Neural progenitor cell (in vitro differentiated cells): ENCODE measurements around the gene SNX13. TPM values are rescaled to one million over a fixed set of nuclear protein-coding genes. Genes with fewer than 3 reads are reported as not detected.

Experiments
- DNase-seq: peaks from one replicate; pipeline ENCODE4 v3.0.0-alpha.2; 2016; ENCODE audit warnings: low spot score
- H2AFZ ChIP-seq: fragments of 200-600 bp; sonication (generic); replicated peaks from 2 replicates; pipeline ENCODE4 v1.6.1; 2016; ENCODE audit warnings: antibody characterized with exemption
- H3F3A ChIP-seq: fragments of 200-600 bp; sonication (generic); 2 replicates; pipeline ENCODE4 v1.6.1; 2016; ENCODE audit warnings: antibody characterized with exemption, low read depth
- H3K27ac ChIP-seq: fragments of 200-600 bp; sonication (generic); 2 replicates; pipeline ENCODE4 v1.5.1; 2016; ENCODE audit warnings: mild to moderate bottlenecking
- H3K27me3 ChIP-seq: fragments of 200-600 bp; sonication (generic); 2 replicates; pipeline ENCODE4 v1.6.1; 2016; ENCODE audit warnings: mild to moderate bottlenecking, moderate library complexity
- H3K36me3 ChIP-seq: fragments of 200-600 bp; sonication (generic); 2 replicates; pipeline ENCODE4 v1.5.1; 2016
- H3K4me1 ChIP-seq: fragments of 200-600 bp; sonication (generic); 2 replicates; pipeline ENCODE4 v1.6.1; 2016; ENCODE audit warnings: mixed run types
- H3K4me2 ChIP-seq: fragments of 200-600 bp; sonication (generic); 2 replicates; pipeline ENCODE4 v1.6.1; 2016
- H3K4me3 ChIP-seq: fragments of 200-600 bp; sonication (generic); 2 replicates; pipeline ENCODE4 v1.5.1; 2016
- H3K79me2 ChIP-seq: fragments of 200-600 bp; sonication (generic); 2 replicates; pipeline ENCODE4 v1.6.1; 2016; ENCODE audit warnings: low read depth
- H3K9ac ChIP-seq: fragments of 200-600 bp; sonication (generic); 2 replicates; pipeline ENCODE4 v1.6.1; 2016
- H3K9me3 ChIP-seq: fragments of 200-600 bp; sonication (generic); 2 replicates; pipeline ENCODE4 v1.5.1; 2016; ENCODE audit warnings: low read depth
- H4K20me1 ChIP-seq: fragments of 200-600 bp; sonication (generic); 2 replicates; pipeline ENCODE4 v1.6.1; 2016; ENCODE audit warnings: low read depth
- H3K27ac Mint-ChIP-seq: 3 replicates; pipeline ENCODE4 v1.8.0; 2021; ENCODE audit warnings: mixed read lengths
- H3K27me3 Mint-ChIP-seq: 2 replicates; pipeline ENCODE4 v1.8.0; 2022; ENCODE audit warnings: low read depth, mild to moderate bottlenecking, inconsistent platforms, moderate library complexity, mixed read lengths; ENCODE audit not compliant: insufficient read depth
- H3K36me3 Mint-ChIP-seq: 3 replicates; pipeline ENCODE4 v1.8.0; 2021; ENCODE audit warnings: mixed read lengths
- H3K4me1 Mint-ChIP-seq: 3 replicates; pipeline ENCODE4 v1.8.0; 2021; ENCODE audit warnings: mixed read lengths
- H3K4me3 Mint-ChIP-seq: 3 replicates; pipeline ENCODE4 v1.8.0; 2021; ENCODE audit warnings: mild to moderate bottlenecking, moderate library complexity, mixed read lengths
- H3K9me3 Mint-ChIP-seq: 3 replicates; pipeline ENCODE4 v1.8.0; 2020; ENCODE audit warnings: mixed read lengths
- EZH2 ChIP-seq: fragments of 200-600 bp; sonication (generic); IDR thresholded peaks from 2 replicates; pipeline ENCODE4 v1.6.1; 2017; ENCODE audit warnings: antibody characterized with exemption, mild to moderate bottlenecking, moderate library complexity
- EZH2phosphoT487 ChIP-seq: fragments of 200-600 bp; sonication (generic); IDR thresholded peaks from 2 replicates; pipeline ENCODE4 v1.6.1; 2017; ENCODE audit warnings: antibody characterized with exemption
- total RNA-seq: library from RNA; depleted of rRNA; stranded (reverse); fragments of >200 nt; gene quantifications from 2 replicates; pipeline ENCODE4 v1.2.3, GENCODE V29; 2015; ENCODE audit warnings: low replicate concordance
- TF ChIP-seq, protein P1 (sequence below): fragments of 200-600 bp; sonication (generic); IDR thresholded peaks from 2 replicates; pipeline ENCODE4 v1.5.1; 2017; ENCODE audit warnings: antibody characterized with exemption, mild to moderate bottlenecking

The SNX13 gene
- total RNA-seq, 1 donor from 2014 or later: 67.5 TPM

GRCh38 chr7:17931069-17931468 lies 9.2 kb downstream of the SNX13 start:
- Histone ChIP-seq H3K9ac (no peak overlapping the region), H3K36me3 (no peaks in the 10 kb centered on the region), H3K9me3 (no peaks in the 10 kb centered on the region), H3K4me2 (no peak overlapping the region), H3K27me3 (no peaks in the 10 kb centered on the region), H3K4me1 (no peaks in the 10 kb centered on the region), H3K4me3 (no peak overlapping the region), H2AFZ (no peak overlapping the region), H3K79me2 (peaks cover 100% of the 10 kb centered on the region), H4K20me1 (peaks cover 23% of the 10 kb centered on the region), H3F3A (no peaks in the 10 kb centered on the region), H3K27ac (no peak overlapping the region)
- no peaks in the 10 kb centered on the region for H3K27me3 Mint-ChIP-seq
- peaks cover 4% of the 10 kb centered on the region for H3K36me3 Mint-ChIP-seq
- DNase-seq: no peak
- H3K4me3 Mint-ChIP-seq: no peak overlapping the region
- H3K27ac Mint-ChIP-seq: no peak overlapping the region
- H3K4me1 Mint-ChIP-seq: peaks cover 4% of the 10 kb centered on the region
- no peaks in the 10 kb centered on the region for H3K9me3 Mint-ChIP-seq
- TF ChIP-seq EZH2: no peak
- TF ChIP-seq EZH2phosphoT487: no peak
- TF ChIP-seq, protein P1, sequence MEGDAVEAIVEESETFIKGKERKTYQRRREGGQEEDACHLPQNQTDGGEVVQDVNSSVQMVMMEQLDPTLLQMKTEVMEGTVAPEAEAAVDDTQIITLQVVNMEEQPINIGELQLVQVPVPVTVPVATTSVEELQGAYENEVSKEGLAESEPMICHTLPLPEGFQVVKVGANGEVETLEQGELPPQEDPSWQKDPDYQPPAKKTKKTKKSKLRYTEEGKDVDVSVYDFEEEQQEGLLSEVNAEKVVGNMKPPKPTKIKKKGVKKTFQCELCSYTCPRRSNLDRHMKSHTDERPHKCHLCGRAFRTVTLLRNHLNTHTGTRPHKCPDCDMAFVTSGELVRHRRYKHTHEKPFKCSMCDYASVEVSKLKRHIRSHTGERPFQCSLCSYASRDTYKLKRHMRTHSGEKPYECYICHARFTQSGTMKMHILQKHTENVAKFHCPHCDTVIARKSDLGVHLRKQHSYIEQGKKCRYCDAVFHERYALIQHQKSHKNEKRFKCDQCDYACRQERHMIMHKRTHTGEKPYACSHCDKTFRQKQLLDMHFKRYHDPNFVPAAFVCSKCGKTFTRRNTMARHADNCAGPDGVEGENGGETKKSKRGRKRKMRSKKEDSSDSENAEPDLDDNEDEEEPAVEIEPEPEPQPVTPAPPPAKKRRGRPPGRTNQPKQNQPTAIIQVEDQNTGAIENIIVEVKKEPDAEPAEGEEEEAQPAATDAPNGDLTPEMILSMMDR: no peak

GRCh38 chr7:17930546-17930945 lies 9.7 kb downstream of the SNX13 start:
- no peak overlapping the region for H3K4me3 ChIP-seq
- no peak overlapping the region for H3K9ac ChIP-seq
- peaks cover 100% of the 10 kb centered on the region for H3K79me2 ChIP-seq
- no peaks in the 10 kb centered on the region for H3K9me3 ChIP-seq
- H3K4me2 ChIP-seq: no peak overlapping the region
- H4K20me1 ChIP-seq: peaks cover 28% of the 10 kb centered on the region
- Mint-ChIP-seq H3K36me3 (peaks cover 4% of the 10 kb centered on the region), H3K9me3 (no peaks in the 10 kb centered on the region), H3K4me1 (peaks cover 4% of the 10 kb centered on the region), H3K27me3 (no peaks in the 10 kb centered on the region), H3K4me3 (no peak overlapping the region), H3K27ac (no peak overlapping the region)
- H2AFZ ChIP-seq: no peak overlapping the region
- H3F3A ChIP-seq: no peaks in the 10 kb centered on the region
- TF ChIP-seq EZH2 (no peak), EZH2phosphoT487 (no peak)
- TF ChIP-seq, protein P1: no peak
- no peaks in the 10 kb centered on the region for H3K36me3 ChIP-seq
- peaks cover 3% of the 10 kb centered on the region for H3K4me1 ChIP-seq
- H3K27me3 ChIP-seq: no peaks in the 10 kb centered on the region
- H3K27ac ChIP-seq: no peak overlapping the region
- no peak for DNase-seq

GRCh38 chr7:17929647-17930395 lies 10.5 kb downstream of the SNX13 start:
- H3K27ac Mint-ChIP-seq: no peak overlapping the region
- H3K4me3 ChIP-seq: no peak overlapping the region
- H3K27me3 Mint-ChIP-seq: no peaks in the 10 kb centered on the region
- H3K79me2 ChIP-seq: peaks cover 100% of the 10 kb centered on the region
- no peak overlapping the region for H3K4me2 ChIP-seq
- no peak overlapping the region for H3K9ac ChIP-seq
- no peak overlapping the region for H3K4me3 Mint-ChIP-seq
- DNase-seq: no peak
- H3K27ac ChIP-seq: no peak overlapping the region
- no peaks in the 10 kb centered on the region for H3K9me3 Mint-ChIP-seq
- H3K27me3 ChIP-seq: no peaks in the 10 kb centered on the region
- H2AFZ ChIP-seq: no peak overlapping the region
- no peaks in the 10 kb centered on the region for H3K36me3 ChIP-seq
- TF ChIP-seq, protein P1: no peak
- TF ChIP-seq EZH2 (no peak), EZH2phosphoT487 (no peak)
- peaks cover 10% of the 10 kb centered on the region for H3K4me1 ChIP-seq
- peaks cover under 1% of the 10 kb centered on the region for H3K36me3 Mint-ChIP-seq
- no peaks in the 10 kb centered on the region for H3K9me3 ChIP-seq
- H3K4me1 Mint-ChIP-seq: peaks cover 7% of the 10 kb centered on the region
- no peaks in the 10 kb centered on the region for H3F3A ChIP-seq
- H4K20me1 ChIP-seq: peaks cover 35% of the 10 kb centered on the region
